ENCODE data around the gene IL1R2.

The IL1R2 gene

GRCh38 chr2:102014041-102014345 lies 22.2 kb downstream of the IL1R2 start:
- Histone ChIP-seq H3K9me3 (replicated peaks in 1 of 2; ENCODE audit: control insufficient read depth in 2 of 2, insufficient read depth in 1 of 2, low read depth in 1 of 2, low read length in 2 of 2) (no peaks in the 10 kb centered on the region), H3K36me3 (replicated peaks in 1 of 2; ENCODE audit: control insufficient read depth in 2 of 2, insufficient read depth in 2 of 2, low read length in 2 of 2) (no peaks in the 10 kb centered on the region), H2AFZ (ENCODE audit: low read length) (no peak overlapping the region), H3K18ac (ENCODE audit: low read length) (no peak overlapping the region), H3K27ac (replicated peaks; ENCODE audit: low read length) (no peak overlapping the region), H2AK5ac (ENCODE audit: low read depth, low read length) (no peak overlapping the region), H2BK15ac (ENCODE audit: low read length) (no peak overlapping the region), H2BK120ac (ENCODE audit: low read depth, low read length) (no peak overlapping the region), H3K4me2 (ENCODE audit: insufficient read depth, low read length, poor library complexity, severe bottlenecking) (no peak overlapping the region), H2BK5ac (ENCODE audit: low read length) (no peak overlapping the region), H4K91ac (ENCODE audit: low read depth, low read length, poor library complexity) (no peak overlapping the region), H3K27me3 (ENCODE audit: control insufficient read depth in 3 of 3, insufficient read depth in 3 of 3, low read depth in 1 of 3, low read length in 3 of 3) (no peaks in the 10 kb centered on the region), H2BK12ac (ENCODE audit: low read length) (no peak overlapping the region), H3K23ac (ENCODE audit: low read depth, low read length, poor library complexity) (no peak overlapping the region), H4K8ac (ENCODE audit: low read depth, low read length) (no peak overlapping the region), H3K4me1 (ENCODE audit: control insufficient read depth in 2 of 2, insufficient read depth in 1 of 2, low read depth in 1 of 2, low read length in 2 of 2) (no peaks in the 10 kb centered on the region), H3K14ac (ENCODE audit: low read length) (no peak overlapping the region), H3K79me1 (ENCODE audit: low read depth, low read length) (peaks cover 1% of the 10 kb centered on the region), H3K9ac (ENCODE audit: low read depth, low read length, poor library complexity) (no peak overlapping the region), H3K4ac (ENCODE audit: low read length) (no peak overlapping the region), H3K4me3 (ENCODE audit: low read length in 2 of 2) (no peak overlapping the region)
- no peak for DNase-seq (ENCODE audit: low spot score)
- WGBS, 2 donors (ENCODE audit: extremely low coverage in 2 of 2, insufficient read length in 2 of 2, insufficient replicate concordance in 1 of 2): no CpG with 5 or more reads among the region's 1 CpG

- Histone ChIP-seq H3K4me3 (ENCODE audit: low read length in 2 of 2) (no peak overlapping the region), H2BK5ac (ENCODE audit: low read length) (no peak overlapping the region)
Measured at GRCh38 chr2:102015399-102015798, 23.6 kb downstream of the IL1R2 start.

GRCh38 chr2:102016399-102016955 lies 24.7 kb downstream of the IL1R2 start:
- Histone ChIP-seq H3K9ac (ENCODE audit: low read depth, low read length, poor library complexity) (no peak overlapping the region), H4K91ac (ENCODE audit: low read depth, low read length, poor library complexity) (no peak overlapping the region)
- no CpG with 5 or more reads among the region's 6 CpGs for WGBS, 2 donors (ENCODE audit: extremely low coverage in 2 of 2, insufficient read length in 2 of 2, insufficient replicate concordance in 1 of 2)

More at GRCh38 chr2:102015399-102015798, 23.6 kb downstream of the IL1R2 start:
- Histone ChIP-seq H4K8ac (ENCODE audit: low read depth, low read length) (no peak overlapping the region), H2BK15ac (ENCODE audit: low read length) (no peak overlapping the region), H4K91ac (ENCODE audit: low read depth, low read length, poor library complexity) (no peak overlapping the region), H3K9ac (ENCODE audit: low read depth, low read length, poor library complexity) (no peak overlapping the region), H2AK5ac (ENCODE audit: low read depth, low read length) (no peak overlapping the region), H2AFZ (ENCODE audit: low read length) (no peak overlapping the region), H3K4ac (ENCODE audit: low read length) (no peak overlapping the region), H2BK12ac (ENCODE audit: low read length) (no peak overlapping the region), H2BK120ac (ENCODE audit: low read depth, low read length) (no peak overlapping the region), H3K14ac (ENCODE audit: low read length) (no peak overlapping the region), H3K18ac (ENCODE audit: low read length) (no peak overlapping the region), H3K27me3 (ENCODE audit: control insufficient read depth in 3 of 3, insufficient read depth in 3 of 3, low read depth in 1 of 3, low read length in 3 of 3) (no peaks in the 10 kb centered on the region), H3K27ac (replicated peaks; ENCODE audit: low read length) (no peak overlapping the region), H3K9me3 (replicated peaks in 1 of 2; ENCODE audit: control insufficient read depth in 2 of 2, insufficient read depth in 1 of 2, low read depth in 1 of 2, low read length in 2 of 2) (no peaks in the 10 kb centered on the region), H3K79me1 (ENCODE audit: low read depth, low read length) (peaks cover 1% of the 10 kb centered on the region), H3K4me1 (ENCODE audit: control insufficient read depth in 2 of 2, insufficient read depth in 1 of 2, low read depth in 1 of 2, low read length in 2 of 2) (no peaks in the 10 kb centered on the region), H3K23ac (ENCODE audit: low read depth, low read length, poor library complexity) (no peak overlapping the region), H3K36me3 (replicated peaks in 1 of 2; ENCODE audit: control insufficient read depth in 2 of 2, insufficient read depth in 2 of 2, low read length in 2 of 2) (no peaks in the 10 kb centered on the region), H3K4me2 (ENCODE audit: insufficient read depth, low read length, poor library complexity, severe bottlenecking) (no peak overlapping the region)
- no peak for DNase-seq (ENCODE audit: low spot score)
- WGBS, 2 donors (ENCODE audit: extremely low coverage in 2 of 2, insufficient read length in 2 of 2, insufficient replicate concordance in 1 of 2): no CpG with 5 or more reads among the region's 5 CpGs

GRCh38 chr2:102018823-102019445 lies 27.2 kb downstream of the IL1R2 start:
- peaks cover 1% of the 10 kb centered on the region for H3K79me1 ChIP-seq (ENCODE audit: low read depth, low read length)
- H3K18ac ChIP-seq (ENCODE audit: low read length): no peak overlapping the region
- no CpG with 5 or more reads among the region's 8 CpGs for WGBS, 2 donors (ENCODE audit: extremely low coverage in 2 of 2, insufficient read length in 2 of 2, insufficient replicate concordance in 1 of 2)
- H3K36me3 ChIP-seq (replicated peaks in 1 of 2; ENCODE audit: control insufficient read depth in 2 of 2, insufficient read depth in 2 of 2, low read length in 2 of 2): no peaks in the 10 kb centered on the region
- no peak overlapping the region for H3K23ac ChIP-seq (ENCODE audit: low read depth, low read length, poor library complexity)
- no peak overlapping the region for H4K91ac ChIP-seq (ENCODE audit: low read depth, low read length, poor library complexity)
- H3K4me3 ChIP-seq (ENCODE audit: low read length in 2 of 2): no peak overlapping the region
- no peaks in the 10 kb centered on the region for H3K4me1 ChIP-seq (ENCODE audit: control insufficient read depth in 2 of 2, insufficient read depth in 1 of 2, low read depth in 1 of 2, low read length in 2 of 2)
- no peaks in the 10 kb centered on the region for H3K27me3 ChIP-seq (ENCODE audit: control insufficient read depth in 3 of 3, insufficient read depth in 3 of 3, low read depth in 1 of 3, low read length in 3 of 3)
- no peak overlapping the region for H2AFZ ChIP-seq (ENCODE audit: low read length)
- no peak overlapping the region for H4K8ac ChIP-seq (ENCODE audit: low read depth, low read length)
- H3K27ac ChIP-seq (replicated peaks; ENCODE audit: low read length): no peak overlapping the region
- no peak for DNase-seq (ENCODE audit: low spot score)
- H2AK5ac ChIP-seq (ENCODE audit: low read depth, low read length): no peak overlapping the region
- no peak overlapping the region for H2BK15ac ChIP-seq (ENCODE audit: low read length)
- no peak overlapping the region for H3K4me2 ChIP-seq (ENCODE audit: insufficient read depth, low read length, poor library complexity, severe bottlenecking)
- H3K14ac ChIP-seq (ENCODE audit: low read length): no peak overlapping the region
- H3K9ac ChIP-seq (ENCODE audit: low read depth, low read length, poor library complexity): no peak overlapping the region
- H2BK5ac ChIP-seq (ENCODE audit: low read length): no peak overlapping the region
- no peak overlapping the region for H2BK120ac ChIP-seq (ENCODE audit: low read depth, low read length)
- H3K9me3 ChIP-seq (replicated peaks in 1 of 2; ENCODE audit: control insufficient read depth in 2 of 2, insufficient read depth in 1 of 2, low read depth in 1 of 2, low read length in 2 of 2): no peaks in the 10 kb centered on the region
- H3K4ac ChIP-seq (ENCODE audit: low read length): no peak overlapping the region
- no peak overlapping the region for H2BK12ac ChIP-seq (ENCODE audit: low read length)

More at GRCh38 chr2:102016399-102016955, 24.7 kb downstream of the IL1R2 start:
- no peaks in the 10 kb centered on the region for H3K9me3 ChIP-seq (replicated peaks in 1 of 2; ENCODE audit: control insufficient read depth in 2 of 2, insufficient read depth in 1 of 2, low read depth in 1 of 2, low read length in 2 of 2)
- H2BK12ac ChIP-seq (ENCODE audit: low read length): no peak overlapping the region
- no peak overlapping the region for H3K27ac ChIP-seq (replicated peaks; ENCODE audit: low read length)
- H3K36me3 ChIP-seq (replicated peaks in 1 of 2; ENCODE audit: control insufficient read depth in 2 of 2, insufficient read depth in 2 of 2, low read length in 2 of 2): no peaks in the 10 kb centered on the region
- no peak for DNase-seq (ENCODE audit: low spot score)
- no peak overlapping the region for H3K4ac ChIP-seq (ENCODE audit: low read length)
- H4K8ac ChIP-seq (ENCODE audit: low read depth, low read length): no peak overlapping the region
- no peaks in the 10 kb centered on the region for H3K27me3 ChIP-seq (ENCODE audit: control insufficient read depth in 3 of 3, insufficient read depth in 3 of 3, low read depth in 1 of 3, low read length in 3 of 3)
- peaks cover 1% of the 10 kb centered on the region for H3K79me1 ChIP-seq (ENCODE audit: low read depth, low read length)
- H3K4me3 ChIP-seq (ENCODE audit: low read length in 2 of 2): no peak overlapping the region
- H2AFZ ChIP-seq (ENCODE audit: low read length): no peak overlapping the region
- no peak overlapping the region for H2BK120ac ChIP-seq (ENCODE audit: low read depth, low read length)
- H3K14ac ChIP-seq (ENCODE audit: low read length): no peak overlapping the region
- no peaks in the 10 kb centered on the region for H3K4me1 ChIP-seq (ENCODE audit: control insufficient read depth in 2 of 2, insufficient read depth in 1 of 2, low read depth in 1 of 2, low read length in 2 of 2)
- no peak overlapping the region for H3K18ac ChIP-seq (ENCODE audit: low read length)
- H2BK5ac ChIP-seq (ENCODE audit: low read length): no peak overlapping the region
- H2AK5ac ChIP-seq (ENCODE audit: low read depth, low read length): no peak overlapping the region
- H2BK15ac ChIP-seq (ENCODE audit: low read length): no peak overlapping the region
- no peak overlapping the region for H3K23ac ChIP-seq (ENCODE audit: low read depth, low read length, poor library complexity)
- H3K4me2 ChIP-seq (ENCODE audit: insufficient read depth, low read length, poor library complexity, severe bottlenecking): no peak overlapping the region
